IPS-NIHi7 (cell line): ENCODE data around the gene POLG2.
A peak's percentile ranks its signal among the peaks of the same experiment; 100 is the strongest.
"Not testable (repeated sequence)": the region's sequence is repeated elsewhere in the genome, so short reads cannot be mapped to it uniquely, and the experiment has no call there.

ENCODE experiments used
- DNase-seq: peaks from one replicate; pipeline ENCODE4 v3.0.0; 2012; ENCODE audit warnings: mixed read lengths; ENCODE audit errors: extremely low spot score

The POLG2 gene

DNA sequence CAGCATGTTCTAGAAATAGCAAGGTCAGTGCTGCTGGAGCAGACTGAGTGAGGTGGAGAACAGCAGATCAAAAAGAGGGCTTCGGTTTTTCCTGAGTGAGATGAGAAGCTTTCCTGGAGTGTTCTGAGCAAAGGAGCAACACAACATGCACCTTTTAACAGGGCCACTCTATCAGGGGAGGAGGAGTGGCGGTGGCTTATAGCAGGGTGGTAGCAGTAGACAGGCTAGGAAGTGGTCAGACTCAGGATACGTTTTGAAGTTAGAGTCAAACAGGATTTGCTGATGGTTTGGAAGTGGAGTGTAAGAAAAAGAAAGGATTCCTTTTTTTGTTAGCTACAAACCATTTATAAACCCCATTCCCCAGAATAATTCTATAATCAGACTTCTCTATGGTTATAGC lies 12.5 kb downstream of the POLG2 start:
- DNase-seq: no peak

DNA sequence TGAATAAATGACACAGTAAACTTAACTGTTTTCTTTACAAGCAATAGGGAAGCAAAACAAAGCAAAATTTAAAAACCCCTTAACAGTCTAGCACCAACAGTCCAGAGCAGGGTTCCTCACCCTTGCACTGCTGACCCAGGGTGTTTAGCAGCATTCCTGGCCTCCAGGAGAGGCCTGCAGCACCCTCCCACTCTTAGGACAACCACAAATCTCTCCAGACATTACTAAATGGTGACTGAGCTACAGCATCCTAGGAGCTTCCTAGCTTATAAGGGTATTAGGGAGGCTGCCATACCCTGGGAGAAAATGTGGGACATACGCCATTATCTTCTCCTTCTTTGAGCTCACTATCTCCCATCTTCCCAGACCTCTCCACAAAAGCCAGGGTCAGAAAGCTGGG lies 15.9 kb downstream of the POLG2 start:
- DNase-seq: no peak

DNA sequence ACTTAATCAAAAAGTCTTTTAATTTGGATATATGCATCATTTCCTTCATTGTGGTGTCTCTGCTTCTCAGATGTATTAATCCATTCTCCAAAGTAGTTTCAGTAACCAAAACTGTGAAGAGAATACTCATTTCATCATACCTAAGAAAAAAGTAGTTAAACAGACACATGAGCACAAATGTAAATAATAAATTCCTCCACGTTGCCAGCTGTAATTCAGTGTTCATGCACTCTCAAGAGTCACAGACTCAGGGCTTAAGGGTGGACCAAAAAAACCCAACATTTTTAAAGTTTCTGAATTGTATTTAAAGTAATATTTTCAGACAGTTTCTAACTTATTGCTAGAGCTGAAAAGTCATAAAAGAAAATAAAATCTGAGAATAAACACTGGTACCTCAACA lies 19.0 kb downstream of the POLG2 start:
- no peak for DNase-seq

DNA sequence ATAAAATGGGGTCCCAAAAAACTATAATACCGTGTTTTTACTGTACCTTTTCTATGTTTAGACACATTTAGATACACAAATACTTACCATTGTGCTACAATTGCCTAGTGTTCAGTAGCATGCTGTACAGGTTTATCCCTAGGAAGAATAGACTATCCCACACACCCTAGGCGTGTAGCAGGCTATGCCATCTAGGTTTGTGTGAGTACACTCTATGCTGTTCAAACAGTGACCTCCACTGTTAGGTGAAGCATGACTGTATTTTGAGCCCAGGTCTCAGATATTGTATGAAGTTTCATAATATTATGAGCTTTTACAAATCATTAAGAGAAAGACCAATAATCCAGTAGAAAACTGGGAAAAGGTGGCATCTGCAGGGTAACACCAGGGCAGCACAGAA lies 24.3 kb downstream of the POLG2 start:
- no peak for DNase-seq

DNA sequence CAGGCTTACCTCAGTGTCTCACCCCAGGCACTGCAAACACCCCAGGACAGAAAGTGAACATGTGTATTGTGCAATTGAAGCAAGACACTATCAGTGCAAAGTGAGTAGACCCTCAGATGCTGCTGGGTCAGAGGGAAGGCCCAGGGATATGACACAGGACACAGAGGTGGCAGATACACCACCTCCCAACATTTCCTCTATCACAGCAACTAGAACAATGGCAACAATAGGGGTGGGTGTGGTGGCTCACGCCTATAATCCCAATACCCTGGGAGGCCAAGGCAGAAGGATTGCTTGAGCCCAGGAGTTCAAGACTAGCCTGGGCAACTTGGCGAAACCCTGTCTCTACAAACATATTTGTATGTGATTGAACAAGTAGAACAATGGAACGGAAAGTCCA lies 25.4 kb downstream of the POLG2 start:
- no peak for DNase-seq

DNA sequence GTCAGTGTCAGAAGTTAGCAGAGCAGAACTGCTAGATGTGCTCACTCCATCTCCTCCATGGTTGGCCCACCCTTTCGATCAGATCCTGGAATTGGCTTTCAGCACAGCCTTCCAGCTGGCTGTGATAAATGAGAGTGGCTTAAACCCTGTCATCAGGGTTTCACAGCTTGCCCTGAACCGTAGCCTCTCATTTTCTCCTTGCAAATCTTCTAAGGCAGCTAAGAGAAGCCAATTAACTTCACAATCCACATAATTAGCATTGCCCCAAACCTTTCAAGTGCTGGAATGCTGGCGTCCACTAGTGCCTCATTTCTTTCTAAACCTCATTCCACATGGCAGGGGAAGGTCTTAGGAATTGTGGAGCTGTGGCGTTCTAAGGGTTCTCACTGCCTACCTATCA lies 26.2 kb downstream of the POLG2 start:
- DNase-seq: peak; percentile 31

DNA sequence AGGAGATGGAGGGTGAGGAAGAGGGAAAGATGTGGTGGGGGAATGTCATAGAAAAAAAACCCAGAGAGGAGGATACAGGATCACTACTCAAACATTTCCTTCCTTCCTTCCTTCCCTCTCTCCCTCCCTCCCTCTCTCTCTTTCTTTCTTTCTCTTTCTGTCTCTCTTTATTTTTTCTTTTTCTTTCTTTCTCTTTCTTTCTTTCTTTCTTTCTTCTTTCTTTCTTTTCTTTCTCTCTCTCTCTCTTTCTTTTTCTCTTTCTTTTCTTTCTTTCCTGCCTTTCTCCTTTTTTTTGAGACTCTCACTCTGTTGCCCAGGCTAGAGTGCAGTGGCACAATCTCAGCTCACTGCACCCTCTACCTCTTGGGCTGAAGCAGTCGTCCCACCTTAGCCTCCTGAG lies 30.0 kb downstream of the POLG2 start:
- not testable (repeated sequence) for DNase-seq

DNA sequence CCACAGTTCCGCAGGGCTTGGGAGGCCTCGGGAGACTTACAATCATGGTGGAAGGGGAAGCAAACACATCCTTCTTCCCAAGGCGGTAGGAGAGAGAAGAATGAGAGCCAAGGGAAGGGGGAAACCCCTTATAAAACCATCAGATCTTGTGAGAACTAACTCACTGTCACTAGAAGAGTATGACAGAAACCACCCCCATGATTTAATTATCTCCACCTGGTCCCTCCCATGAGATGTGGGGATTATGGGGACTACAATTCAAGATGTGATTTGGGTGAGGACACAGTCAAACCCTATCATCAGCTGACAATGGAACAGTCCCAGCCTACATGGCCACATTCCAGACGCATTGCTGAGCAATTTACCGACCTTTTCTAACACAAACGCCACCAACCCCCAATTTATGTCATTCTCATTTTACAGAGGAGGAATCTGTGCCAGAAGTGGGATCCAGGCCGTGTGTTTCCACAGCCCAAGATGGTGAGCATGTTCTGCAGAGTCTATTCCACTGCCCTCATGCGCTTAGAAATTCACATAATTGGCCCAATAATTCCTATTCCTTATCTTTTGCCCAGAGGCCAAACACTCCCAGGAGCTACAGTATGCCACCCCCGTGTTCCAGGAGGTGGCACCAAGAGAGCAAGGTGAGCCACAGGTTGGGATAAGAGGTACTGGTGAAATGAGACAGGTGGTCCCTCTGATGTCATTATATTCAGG lies 30.7 kb downstream of the POLG2 start:
- no peak for DNase-seq

DNA sequence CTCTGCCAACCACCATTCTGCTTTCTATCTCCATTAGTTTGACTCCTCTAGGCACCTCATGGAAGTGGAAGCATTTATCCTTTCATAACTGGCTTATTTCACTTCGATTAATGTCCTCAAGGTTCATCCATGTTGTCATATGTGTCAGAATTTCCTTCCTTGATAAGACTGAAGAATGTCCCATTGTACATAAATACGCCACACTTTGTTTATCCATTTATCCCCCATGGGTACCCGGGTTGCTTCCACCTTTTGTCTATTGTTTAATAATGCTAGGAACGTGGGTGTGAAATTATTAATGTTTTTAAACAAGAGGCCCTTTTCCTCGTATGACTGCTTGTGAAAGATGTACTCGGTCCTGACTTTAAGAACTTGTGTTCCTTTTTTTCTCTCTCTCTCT lies 35.1 kb downstream of the POLG2 start:
- DNase-seq: no peak

DNA sequence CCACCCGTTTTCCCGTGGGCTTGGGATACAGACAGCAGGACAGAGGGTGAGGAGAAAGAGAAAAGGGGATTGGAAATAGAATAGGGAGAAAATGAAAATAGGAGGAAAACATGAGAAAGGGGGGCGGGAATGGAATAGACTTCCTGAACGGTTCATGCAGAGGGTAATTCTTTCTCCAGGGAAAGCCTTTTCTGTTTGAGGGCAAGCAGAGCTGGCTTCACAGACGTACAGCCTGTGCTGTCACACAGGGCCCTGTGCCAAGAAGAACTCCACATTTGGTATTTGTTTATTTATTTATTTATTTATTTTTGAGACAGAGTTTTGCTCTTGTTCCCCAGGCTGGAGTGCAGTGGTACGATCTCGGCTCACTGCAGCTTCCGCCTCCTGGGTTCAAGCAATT lies 35.9 kb downstream of the POLG2 start:
- DNase-seq: no peak

DNA sequence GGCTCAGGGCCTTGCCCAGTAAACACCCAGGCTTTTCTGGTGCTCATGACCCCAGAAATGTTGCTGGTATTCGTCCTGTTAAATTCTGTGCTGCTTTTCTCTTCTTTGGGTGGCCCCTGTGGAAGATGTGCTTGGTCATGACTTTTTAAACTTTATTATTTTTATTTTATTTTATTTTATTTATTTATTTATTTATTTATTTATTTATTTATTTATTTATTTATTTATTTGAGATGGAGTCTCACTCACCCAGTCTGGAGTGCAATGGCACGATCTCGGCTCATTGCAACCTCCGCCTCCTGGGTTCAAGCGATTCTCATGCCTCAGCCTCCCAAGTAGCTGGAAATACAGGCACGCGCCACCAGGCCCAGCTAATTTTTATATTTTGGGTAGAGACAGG lies 37.0 kb downstream of the POLG2 start:
- DNase-seq: not testable (repeated sequence)

DNA sequence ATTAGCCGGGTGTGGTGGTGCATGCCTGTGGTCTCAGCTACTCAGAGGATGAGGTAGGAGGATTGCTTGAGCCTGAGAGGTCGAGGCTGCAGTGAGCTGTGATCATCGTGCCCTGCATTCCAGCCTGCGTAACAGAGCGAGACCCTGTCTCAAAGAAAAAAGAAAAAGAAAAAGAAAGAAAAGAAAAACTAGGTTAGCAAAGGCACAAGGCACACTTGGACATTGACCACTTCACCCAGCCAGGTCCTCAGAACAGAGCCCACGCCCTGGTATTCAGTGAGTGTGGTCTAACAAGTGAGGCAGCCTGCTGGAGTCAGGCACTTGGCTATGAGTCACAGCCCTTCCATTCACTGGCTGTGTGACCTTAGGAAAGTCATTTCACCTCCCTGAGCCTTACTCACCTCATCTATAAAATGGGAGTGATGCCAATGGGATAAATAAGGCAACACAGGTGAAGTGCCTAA lies 37.5 kb downstream of the POLG2 start:
- no peak for DNase-seq

DNA sequence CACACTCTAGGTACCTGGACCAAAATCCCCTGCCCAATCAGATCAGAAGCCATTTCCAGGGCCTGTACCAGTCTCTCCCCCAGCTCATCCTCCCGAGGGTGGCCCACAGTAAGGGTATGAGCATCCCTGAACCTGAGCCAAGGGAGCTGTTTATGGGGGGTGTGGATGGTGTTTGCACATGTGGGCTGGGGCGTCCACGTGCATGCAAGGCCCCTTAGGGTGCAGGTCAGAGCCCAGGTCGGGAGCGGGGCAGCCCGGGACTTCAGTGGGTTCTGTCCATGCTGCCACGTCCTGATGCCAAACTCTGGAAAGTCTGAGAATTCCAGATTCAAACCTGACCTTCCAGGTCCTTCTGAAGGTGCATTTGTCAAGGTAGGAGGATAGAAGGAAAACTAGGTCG lies 38.1 kb downstream of the POLG2 start:
- DNase-seq: no peak

DNA sequence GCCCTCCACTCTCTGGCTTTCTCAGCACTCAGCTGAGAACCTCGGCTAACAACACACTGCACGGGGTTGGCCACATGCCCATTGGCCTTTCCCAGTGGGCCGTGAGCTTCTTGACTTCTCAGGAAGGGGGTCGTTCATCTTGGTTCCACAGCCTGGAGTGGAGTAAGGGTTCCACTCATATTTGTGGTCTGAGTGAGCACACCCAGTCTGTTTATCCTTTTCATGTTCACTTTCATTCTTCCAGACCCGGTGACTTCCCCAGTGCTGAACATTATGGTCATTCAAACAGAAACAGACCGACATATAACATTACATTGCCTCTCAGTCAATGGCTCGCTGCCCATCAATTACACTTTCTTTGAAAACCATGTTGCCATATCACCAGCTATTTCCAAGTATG lies 39.7 kb downstream of the POLG2 start:
- DNase-seq: no peak

DNA sequence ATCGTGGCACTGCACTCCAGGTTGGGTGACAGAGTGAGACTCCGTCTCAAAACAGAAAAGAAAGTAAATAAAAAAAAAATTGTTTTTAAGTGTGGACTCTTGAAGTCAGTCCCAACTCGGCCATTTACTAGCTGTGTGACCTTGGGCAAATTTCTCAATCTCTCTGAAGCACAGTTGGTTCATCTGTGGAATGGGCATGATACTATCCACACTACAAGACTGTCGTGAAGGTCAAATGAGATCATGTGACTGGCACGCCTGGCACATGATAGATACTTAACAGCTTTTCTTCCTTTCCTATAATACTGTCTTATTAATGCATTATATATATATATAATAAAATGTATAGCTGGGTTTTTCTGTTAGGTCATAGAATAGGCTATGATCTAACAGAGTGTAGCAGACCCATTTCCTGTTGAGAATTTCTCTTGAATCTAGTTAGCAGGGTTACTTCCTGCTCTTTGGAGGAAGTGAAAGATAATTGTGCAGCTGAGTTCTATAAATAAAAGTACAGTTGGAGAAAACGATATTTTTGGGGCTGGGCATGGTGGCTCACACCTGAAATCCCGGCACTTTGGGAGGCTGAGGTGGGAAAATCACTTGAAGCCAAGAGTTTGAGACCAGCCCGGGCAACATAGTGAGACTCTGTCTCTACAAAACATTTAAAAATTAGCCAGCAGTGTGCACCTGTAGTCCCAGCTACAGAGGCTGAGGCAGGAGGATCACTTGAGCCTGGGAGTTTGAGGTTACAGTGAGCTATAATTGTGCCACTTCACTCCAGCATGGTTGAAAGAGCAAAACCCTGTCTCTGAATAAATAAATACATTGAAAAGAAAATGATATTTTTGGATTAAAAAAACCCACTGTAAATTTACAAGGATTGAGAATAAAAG lies 40.6 kb downstream of the POLG2 start:
- DNase-seq: no peak

DNA sequence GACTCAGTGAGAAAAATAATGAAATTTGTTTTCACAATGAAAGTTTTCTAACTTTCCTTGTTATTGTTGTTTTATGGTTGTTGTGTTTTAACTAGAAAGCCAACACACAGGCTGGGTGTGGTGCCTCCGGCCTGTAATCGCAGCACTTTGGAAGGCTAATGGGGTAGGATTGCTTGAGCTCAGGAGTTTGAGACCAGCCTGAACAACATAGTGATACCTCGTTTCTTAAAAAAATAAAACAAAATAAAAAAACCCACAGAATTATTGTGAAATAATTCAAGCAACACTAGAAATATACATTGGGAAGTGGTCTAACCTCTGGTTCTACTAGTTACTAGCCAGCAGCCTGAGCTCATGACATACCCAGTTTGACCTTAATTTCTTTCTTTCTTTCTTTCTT lies 47.3 kb downstream of the POLG2 start:
- no peak for DNase-seq

DNA sequence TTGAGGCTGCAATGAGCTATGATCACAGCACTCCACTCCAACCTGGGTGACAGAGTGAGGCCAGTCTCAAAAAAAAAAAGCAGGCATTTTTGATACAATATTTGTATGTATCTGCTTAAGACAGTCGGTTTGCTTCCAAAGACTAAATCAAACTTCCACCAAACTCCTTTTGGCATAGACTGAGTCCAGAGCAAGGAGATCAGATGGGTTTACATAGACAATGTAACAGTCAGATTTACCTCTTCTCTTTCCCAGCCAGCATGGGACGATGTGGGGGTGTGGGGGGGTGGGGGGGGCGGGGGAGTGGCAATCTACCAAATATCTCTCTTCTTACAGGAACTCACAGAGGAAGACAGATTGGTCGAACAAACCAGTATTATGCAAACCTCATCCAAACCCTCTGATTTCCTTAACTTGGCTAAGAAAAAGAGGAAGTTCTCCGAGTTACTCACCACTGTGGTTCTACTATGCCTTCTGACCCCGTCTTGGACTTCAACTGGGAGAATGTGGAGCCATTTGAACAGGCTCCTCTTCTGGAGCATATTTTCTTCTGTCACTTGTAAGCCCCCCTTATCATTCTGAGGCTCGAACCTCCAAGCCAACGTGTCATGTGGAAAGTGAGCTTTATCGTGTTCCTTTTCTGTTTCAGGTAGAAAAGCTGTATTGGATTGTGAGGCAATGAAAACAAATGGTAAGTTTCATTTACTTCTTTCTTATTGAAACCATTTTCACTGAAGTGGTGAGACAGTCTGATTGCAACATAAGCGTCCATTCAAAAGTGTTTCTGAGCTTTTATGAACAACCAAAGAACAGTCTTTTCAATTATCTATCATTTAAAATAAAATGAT lies 48.0 kb downstream of the POLG2 start, which contains the start of gene MILR1:
MILR1 (plus strand) TSS at position 451 of the 848 bp plus-strand sequence; CDS start at position 505, 54 bp downstream.
- DNase-seq: no peak

DNA sequence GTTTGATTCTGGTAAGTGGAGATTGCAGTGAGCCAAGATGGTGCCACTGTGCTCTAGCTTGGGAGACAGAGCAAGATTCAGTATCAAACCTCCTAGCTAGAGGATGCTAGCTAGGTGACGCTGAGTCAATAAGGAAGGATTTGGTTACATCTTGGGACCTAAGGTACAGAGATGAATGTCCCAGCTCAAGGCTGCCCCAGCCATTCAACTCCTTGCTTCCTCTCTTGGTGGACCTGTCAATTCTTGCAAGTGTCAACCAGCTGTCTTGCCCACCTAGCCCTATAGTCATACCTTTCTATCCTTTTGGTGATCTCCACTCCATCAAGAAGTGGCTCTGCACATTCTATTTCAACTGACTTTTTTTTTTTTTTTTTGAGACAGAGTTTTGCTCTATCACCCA lies 49.3 kb downstream of the POLG2 start:
- DNase-seq: no peak

DNA sequence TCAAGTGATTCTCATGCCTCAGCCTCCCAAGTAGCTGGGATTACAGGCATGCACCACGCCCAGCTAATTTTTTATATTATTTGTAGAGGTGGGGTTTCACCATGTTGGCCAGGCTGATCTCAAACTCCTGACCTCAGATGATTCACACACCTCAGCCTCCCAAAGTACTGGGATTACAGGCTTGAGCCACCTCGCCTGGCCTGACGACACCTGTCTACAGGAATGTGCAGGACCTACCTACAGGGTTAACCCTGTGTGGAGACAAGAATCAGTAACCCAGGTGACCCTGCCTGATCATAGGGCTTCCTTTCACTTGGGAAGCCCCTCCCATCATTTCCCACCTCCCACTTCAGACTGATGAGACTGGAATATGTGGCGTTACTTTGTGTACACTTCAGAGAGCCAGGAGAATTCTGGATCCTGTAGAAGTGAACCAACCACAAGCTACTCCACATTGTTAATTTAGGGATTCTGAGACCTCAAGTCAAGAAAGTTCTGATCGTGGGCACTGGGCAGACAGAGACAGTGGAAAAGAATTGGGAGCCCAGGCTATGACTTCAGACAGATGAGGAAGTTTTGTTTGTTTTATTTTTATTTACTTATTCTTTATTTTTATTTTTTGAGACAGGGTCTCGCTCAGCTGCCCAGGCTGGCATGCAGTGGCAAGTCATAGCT lies 53.6 kb downstream of the POLG2 start:
- no peak for DNase-seq

DNA sequence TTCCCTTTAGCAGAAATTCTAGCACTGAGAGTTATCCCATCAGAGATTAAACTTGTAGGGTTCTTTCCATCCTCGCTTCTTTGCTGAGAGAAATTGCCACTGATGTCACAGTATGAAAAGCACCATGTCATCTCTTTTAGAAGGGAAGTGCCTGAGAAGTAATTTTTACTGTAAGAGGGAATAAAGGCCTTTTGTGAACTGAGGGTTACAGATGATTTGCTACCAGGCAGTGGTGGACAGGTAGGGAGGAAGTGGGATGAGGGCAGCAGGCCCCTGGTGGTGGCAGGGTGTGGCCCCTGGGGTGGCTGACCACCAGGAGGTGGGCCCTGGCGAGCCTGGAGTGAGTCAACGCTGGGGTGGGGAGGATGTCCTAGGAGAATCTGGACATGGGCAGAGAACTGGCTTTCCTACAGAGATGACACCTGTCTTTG lies 54.3 kb downstream of the POLG2 start:
- no peak for DNase-seq

DNA sequence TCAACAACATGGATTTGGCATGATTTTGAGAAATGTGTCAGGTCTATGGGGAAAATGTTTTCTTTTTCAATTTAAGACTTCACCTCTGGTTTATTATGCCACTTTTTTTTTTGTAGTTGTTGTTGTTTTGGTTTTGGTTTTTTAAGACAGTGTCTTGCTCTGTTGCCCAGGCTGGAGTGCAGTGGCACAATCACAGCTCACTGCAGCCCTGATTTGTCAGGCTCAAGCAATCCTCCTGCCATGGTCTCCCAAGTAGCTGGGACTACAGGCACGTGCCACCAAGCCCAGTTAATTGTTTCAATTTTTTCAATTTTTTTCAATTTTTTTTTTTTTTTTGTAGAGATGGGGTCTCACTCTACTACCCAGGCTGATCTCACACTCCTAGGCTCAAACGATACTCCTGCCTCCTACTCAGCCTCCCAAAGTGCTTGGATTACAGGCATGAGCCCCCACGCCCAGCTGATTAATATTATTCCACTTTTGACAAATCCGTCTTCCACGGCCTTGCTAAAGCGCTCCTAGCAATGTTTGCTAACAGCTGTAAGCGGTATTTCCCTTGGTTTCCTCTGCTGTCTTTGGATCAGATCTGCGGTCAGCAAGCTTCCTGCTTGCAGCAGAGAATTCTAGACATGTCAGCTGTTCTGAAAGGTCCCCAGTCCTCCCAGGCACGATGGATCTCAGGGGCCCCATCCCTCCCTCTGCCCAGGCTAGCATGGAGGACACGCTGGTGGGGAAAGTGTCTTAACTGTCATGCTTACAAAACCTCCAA lies 54.9 kb downstream of the POLG2 start:
- DNase-seq: no peak
